GM12864 (cell line): ENCODE results near the gene ZKSCAN4.

Experiments used
- DNase-seq: peaks from one replicate; pipeline ENCODE4 v3.0.0-alpha.2; 2011; ENCODE audit warnings: low read depth
- H3K4me3 ChIP-seq: 2 replicates; pipeline ENCODE4 v1.5.1; 2011; ENCODE audit warnings: mild to moderate bottlenecking, low read depth, low read length, control low read depth
- CTCF ChIP-seq: IDR thresholded peaks from 2 replicates; pipeline ENCODE4 v1.5.1; 2011; ENCODE audit warnings: low read depth, mild to moderate bottlenecking, moderate library complexity, low read length, control low read depth, inconsistent platforms; ENCODE audit errors: missing control alignments

Gene ZKSCAN4

GRCh38 chr6:28232785-28233184 lies 19.3 kb downstream of the ZKSCAN4 start:
- no peak for DNase-seq
- no peak for TF ChIP-seq CTCF
- no peak overlapping the region for H3K4me3 ChIP-seq

GRCh38 chr6:28226460-28226859 lies 25.6 kb downstream of the ZKSCAN4 start:
- DNase-seq = no peak
- H3K4me3 ChIP-seq = no peak overlapping the region; the same call in 1 of the 2 replicates
- no peak for TF ChIP-seq CTCF

- peak within 1 kb of the TSS; percentile 93 for H3K4me3 ChIP-seq
- DNase-seq = peak; percentile 63
- TF ChIP-seq CTCF = no peak
These were observed 26.8 kb downstream of the ZKSCAN4 start, which contains the start of gene ZSCAN9 for GRCh38 chr6:28225056-28225834. ZSCAN9 (plus strand) TSS chr6:28225275; CDS start chr6:28227085, 1,810 bp downstream.

- DNase-seq = no peak
- peak overlapping the region; percentile 93 for H3K4me3 ChIP-seq
- no peak for TF ChIP-seq CTCF
These were observed 27.7 kb downstream of the ZKSCAN4 start for GRCh38 chr6:28224131-28225055.

GRCh38 chr6:28220257-28221133 lies 31.6 kb downstream of the ZKSCAN4 start:
- DNase-seq = no peak
- TF ChIP-seq CTCF = no peak
- no peak overlapping the region for H3K4me3 ChIP-seq
